HEK293 (cell line): Measurements from ENCODE around the gene HES3.

Source experiments
- CTCF ChIA-PET: fragments of 350-600 bp; formaldehyde crosslinking; extraction: SDS; loops from one replicate; lab custom pipeline; 2021; ENCODE audit warnings: antibody characterized with exemption; lab: Yijun Ruan, JAX
- POLR2A ChIA-PET: fragments of 300-600 bp; formaldehyde crosslinking; extraction: SDS; loops from one replicate; lab custom pipeline; 2020; ENCODE audit warnings: antibody characterized with exemption, inconsistent platforms; lab: Yijun Ruan, JAX
- H3K27ac ChIP-seq: fragments of 200-500 bp; sonication (Bioruptor generic); 2 replicates; pipeline ENCODE4 v1.5.1; 2014; ENCODE audit warnings: low read depth, low read length, control low read depth, inconsistent platforms; ENCODE audit errors: extremely low read depth
- H3K36me3 ChIP-seq, 2 experiments: fragments of 200-500 bp in 1 of 2; sonication (Bioruptor generic) in 1 of 2; 1 replicate in 1 of 2; 2 replicates in 1 of 2; pipeline ENCODE4 v1.5.1; 2014 to 2017; ENCODE audit warnings: inconsistent platforms in 2 of 2, low read length in 2 of 2; ENCODE audit not compliant: control insufficient read depth in 2 of 2, insufficient read depth in 1 of 2
- H3K4me1 ChIP-seq: fragments of 200-500 bp; sonication (Bioruptor generic); 2 replicates; pipeline ENCODE4 v1.5.1; 2014; ENCODE audit warnings: mild to moderate bottlenecking, low read length, inconsistent platforms; ENCODE audit not compliant: control insufficient read depth, insufficient read depth
- H3K4me3 ChIP-seq: 2 replicates; pipeline ENCODE4 v1.5.1; 2011; ENCODE audit warnings: low read depth, mild to moderate bottlenecking, control low read depth, low read length, moderate library complexity
- H3K9me3 ChIP-seq: fragments of 200-500 bp; sonication (Bioruptor generic); 2 replicates; pipeline ENCODE4 v1.5.1; 2014; ENCODE audit warnings: low read depth, low read length, inconsistent platforms; ENCODE audit not compliant: control insufficient read depth, insufficient read depth
- EGR2 ChIP-seq: fragments of 450-650 bp; formaldehyde crosslinking; IDR thresholded peaks from 2 replicates; pipeline ENCODE4 v1.5.1; 2016; ENCODE audit warnings: low read depth, missing biosample characterization, missing genetic modification characterization
- KLF9 ChIP-seq: fragments of 450-650 bp; formaldehyde crosslinking; IDR thresholded peaks from 2 replicates; pipeline ENCODE4 v1.5.1; 2016; ENCODE audit warnings: missing biosample characterization, missing genetic modification characterization, low read depth
- ZBTB26 ChIP-seq: fragments of 450-650 bp; formaldehyde crosslinking; optimal IDR thresholded peaks from 2 replicates; pipeline ENCODE3; 2016; ENCODE audit warnings: missing biosample characterization, mild to moderate bottlenecking, missing genetic modification characterization
- ZBTB8A ChIP-seq: fragments of 450-650 bp; formaldehyde crosslinking; IDR thresholded peaks from 2 replicates; pipeline ENCODE4 v1.5.1; 2016; ENCODE audit warnings: missing biosample characterization, missing genetic modification characterization
- ZFHX2 ChIP-seq: fragments of 450-650 bp; formaldehyde crosslinking; conservative IDR thresholded peaks from 2 replicates; pipeline ENCODE4 v1.5.1; 2016; ENCODE audit warnings: missing biosample characterization, missing genetic modification characterization
- ZNF121 ChIP-seq: fragments of 450-650 bp; formaldehyde crosslinking; IDR thresholded peaks from 2 replicates; pipeline ENCODE4 v1.5.1; 2016; ENCODE audit warnings: missing biosample characterization, missing genetic modification characterization
- ZNF248 ChIP-seq: fragments of 450-650 bp; formaldehyde crosslinking; IDR thresholded peaks from 2 replicates; pipeline ENCODE4 v1.5.1; 2017; ENCODE audit warnings: missing biosample characterization, missing genetic modification characterization
- ZNF335 ChIP-seq: fragments of 450-650 bp; formaldehyde crosslinking; conservative IDR thresholded peaks from 2 replicates; pipeline ENCODE4 v1.5.1; 2016; ENCODE audit warnings: missing biosample characterization, missing genetic modification characterization
- ZNF423 ChIP-seq: fragments of 450-650 bp; formaldehyde crosslinking; IDR thresholded peaks from 2 replicates; pipeline ENCODE4 v1.5.1; 2016; ENCODE audit warnings: missing biosample characterization, missing genetic modification characterization
- ZNF473 ChIP-seq: fragments of 450-650 bp; formaldehyde crosslinking; IDR thresholded peaks from 2 replicates; pipeline ENCODE4 v1.5.1; 2017; ENCODE audit warnings: missing biosample characterization, missing genetic modification characterization
- ZNF513 ChIP-seq: fragments of 450-650 bp; IDR thresholded peaks from 2 replicates; pipeline ENCODE4 v1.5.1; 2018; ENCODE audit warnings: missing biosample characterization, missing genetic modification characterization
- ZNF514 ChIP-seq: fragments of 450-650 bp; formaldehyde crosslinking; IDR thresholded peaks from 2 replicates; pipeline ENCODE4 v1.5.1; 2016; ENCODE audit warnings: missing biosample characterization, missing genetic modification characterization
- ZNF561 ChIP-seq: fragments of 450-650 bp; IDR thresholded peaks from 2 replicates; pipeline ENCODE4 v1.5.1; 2018; ENCODE audit warnings: missing biosample characterization, missing genetic modification characterization, borderline replicate concordance
- ZNF621 ChIP-seq: fragments of 450-650 bp; formaldehyde crosslinking; IDR thresholded peaks from 2 replicates; pipeline ENCODE4 v1.5.1; 2017; ENCODE audit warnings: missing biosample characterization, missing genetic modification characterization
- ZNF629 ChIP-seq: fragments of 450-650 bp; formaldehyde crosslinking; IDR thresholded peaks from 2 replicates; pipeline ENCODE4 v1.5.1; 2017; ENCODE audit warnings: missing biosample characterization, missing genetic modification characterization
- ZNF777 ChIP-seq: fragments of 450-650 bp; formaldehyde crosslinking; IDR thresholded peaks from 2 replicates; pipeline ENCODE4 v1.5.1; 2017; ENCODE audit warnings: missing biosample characterization, missing genetic modification characterization, borderline replicate concordance
- ZNF791 ChIP-seq: fragments of 450-650 bp; formaldehyde crosslinking; IDR thresholded peaks from 2 replicates; pipeline ENCODE4 v1.5.1; 2016; ENCODE audit warnings: missing biosample characterization, missing genetic modification characterization
- ZXDB ChIP-seq: fragments of 450-650 bp; formaldehyde crosslinking; IDR thresholded peaks from 2 replicates; pipeline ENCODE4 v1.5.1; 2016; ENCODE audit warnings: missing biosample characterization, missing genetic modification characterization

The HES3 gene

GRCh38 chr1:6235296-6235677 is 8.7 kb upstream of the HES3 start:
- H3K36me3 ChIP-seq = peaks cover 30 to 43% of the 10 kb centered on the region in 2 experiments
- TF ChIP-seq KLF9 (tag by site-specific recombination) (peak; percentile 44; the same call in 1 of the 2 replicates), ZXDB (tag by site-specific recombination) (0 out of 2 replicates have a peak, but pooled peaks have one; percentile 33), ZBTB26 (tag by site-specific recombination) (peak; percentile 52), ZNF561 (tag by site-specific recombination) (no peak), ZNF791 (tag by site-specific recombination) (no peak), ZBTB8A (peak; percentile 67), EGR2 (tag by site-specific recombination) (peak; percentile 68; the same call in 1 of the 2 replicates), ZFHX2 (tag by site-specific recombination) (peak; percentile 78), ZNF629 (tag by site-specific recombination) (peak; percentile 41)
- TF ChIP-seq, all 188 proteins: peak for 7
- Histone ChIP-seq H3K4me1 (no peaks in the 10 kb centered on the region), H3K4me3 (peak overlapping the region; percentile 92), H3K9me3 (no peaks in the 10 kb centered on the region), H3K27ac (peak overlapping the region; percentile 89; the same call in 1 of the 2 replicates)
- POLR2A ChIA-PET = interaction anchor here (0.6 to 2.4 kb wide), 11 partner anchors 8 to 225 kb away, joined by 3 to 14 read pairs (median 3); partner anchors contain the start of gene RNF207
- CTCF ChIA-PET = interaction anchor here (0.7 to 1.2 kb wide), 3 partner anchors 31 to 203 kb away, joined by 3 to 4 read pairs (median 4); no protein-coding TSS in a partner anchor

GRCh38 chr1:6237093-6237492 is 6.9 kb upstream of the HES3 start:
- H3K4me1 ChIP-seq = no peaks in the 10 kb centered on the region; the same call in 1 of the 2 replicates
- CTCF ChIA-PET = interaction anchor here (0.5 to 2.8 kb wide), 9 partner anchors 10 to 1320 kb away, joined by 3 to 14 read pairs (median 3); no protein-coding TSS in a partner anchor
- POLR2A ChIA-PET = interaction anchor here (0.5 to 0.6 kb wide), 2 partner anchors 164 to 173 kb away, joined by 3 to 4 read pairs; no protein-coding TSS in a partner anchor
- TF ChIP-seq ZNF621 (tag by site-specific recombination) = no peak
- TF ChIP-seq ZNF121 (tag by site-specific recombination) = peak; percentile 89
- no peak overlapping the region for H3K27ac ChIP-seq
- no peaks in the 10 kb centered on the region for H3K9me3 ChIP-seq
- H3K4me3 ChIP-seq = no peak overlapping the region
- H3K36me3 ChIP-seq = peaks cover 13 to 26% of the 10 kb centered on the region in 2 experiments

- TF ChIP-seq ZNF335 (tag by site-specific recombination) (peak; percentile 60), ZNF514 (no peak)
- Histone ChIP-seq H3K4me3 (no peak overlapping the region), H3K36me3 (peaks cover 0 to 4% of the 10 kb centered on the region in 2 experiments; a peak in 1 of 3 replicates), H3K4me1 (no peaks in the 10 kb centered on the region; the same call in 1 of the 2 replicates), H3K9me3 (no peaks in the 10 kb centered on the region), H3K27ac (no peak overlapping the region)
- ChIA-PET POLR2A (interaction anchor here (1.0 kb wide), 1 partner anchor 15 kb away, joined by 3 read pairs; no protein-coding TSS in a partner anchor), CTCF (interaction anchor here (0.6 to 2.8 kb wide), 19 partner anchors 7 to 247 kb away, joined by 3 to 14 read pairs (median 5); partner anchors contain the start of gene RNF207)
Observed at GRCh38 chr1:6239213-6239752, 4.7 kb upstream of the HES3 start.

GRCh38 chr1:6239950-6240768 is 3.8 kb upstream of the HES3 start:
- Histone ChIP-seq H3K9me3 (no peaks in the 10 kb centered on the region), H3K4me1 (no peaks in the 10 kb centered on the region; the same call in 1 of the 2 replicates), H3K27ac (no peak overlapping the region), H3K4me3 (no peak overlapping the region), H3K36me3 (no peaks in the 10 kb centered on the region)
- TF ChIP-seq ZNF423 (tag by site-specific recombination) (no peak), ZNF473 (tag by site-specific recombination) (no peak), ZNF513 (tag by site-specific recombination) (no peak), ZNF777 (tag by site-specific recombination) (no peak), ZNF248 (no peak)
- ChIA-PET CTCF (interaction anchor here (0.6 to 2.8 kb wide), 3 partner anchors 103 to 176 kb away, joined by 3 to 14 read pairs (median 6); no protein-coding TSS in a partner anchor), POLR2A (no interaction called here)
